ENCODE data around the gene TTLL5.
A peak's percentile ranks its signal among the peaks of the same experiment; 100 is the strongest.

TTLL5 gene

GRCh38 chr14:75969891-75970290, 308.8 kb downstream of the TTLL5 start:
- no peak for DNase-seq (ENCODE audit: low spot score)

DNA sequence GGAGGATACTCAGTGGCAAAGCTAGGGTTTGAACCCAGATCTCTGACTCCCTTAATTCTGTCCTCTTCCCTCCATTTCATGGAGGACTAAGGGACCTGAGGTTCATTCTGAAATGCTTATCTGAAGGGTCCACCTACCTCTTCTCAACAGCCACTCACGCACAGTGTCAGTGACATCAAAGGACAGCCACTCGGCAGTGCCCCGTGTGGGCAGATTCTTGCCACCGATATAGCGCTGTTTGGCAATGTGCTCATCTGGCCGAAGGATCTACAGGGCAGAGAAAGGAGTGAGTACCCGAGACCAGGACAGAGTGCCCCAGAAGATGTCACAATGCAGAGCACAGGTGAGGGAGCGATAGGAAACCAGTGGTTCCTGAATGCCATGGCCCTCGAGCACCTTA, 309.9 kb downstream of the TTLL5 start:
- no peak for DNase-seq (ENCODE audit: low spot score)

- DNase-seq (ENCODE audit: low spot score): no peak
Observed at GRCh38 chr14:75971509-75971908, 310.5 kb downstream of the TTLL5 start.

GRCh38 chr14:75972801-75973421, 311.9 kb downstream of the TTLL5 start:
- no peak for DNase-seq (ENCODE audit: low spot score)

GRCh38 chr14:75976826-75977581, 316.0 kb downstream of the TTLL5 start:
- DNase-seq (ENCODE audit: low spot score): no peak

DNA sequence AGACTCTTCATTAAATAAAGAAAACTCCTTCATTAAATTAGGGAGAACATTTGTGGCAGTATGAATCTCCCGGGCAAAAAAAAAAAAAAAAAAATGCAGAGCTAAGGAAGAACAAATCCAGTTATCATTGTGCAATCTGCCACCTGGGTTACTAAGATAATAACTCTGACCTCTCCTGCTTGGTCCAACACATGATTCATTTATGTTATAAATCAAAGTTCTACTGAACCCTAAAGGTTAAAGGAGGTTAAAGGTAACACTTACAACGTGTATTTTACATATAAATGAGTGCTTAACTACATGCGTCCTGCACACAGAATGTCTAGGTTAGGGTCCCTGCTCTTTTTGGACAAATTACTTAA, 316.5 kb downstream of the TTLL5 start:
- no peak for DNase-seq (ENCODE audit: low spot score)

DNA sequence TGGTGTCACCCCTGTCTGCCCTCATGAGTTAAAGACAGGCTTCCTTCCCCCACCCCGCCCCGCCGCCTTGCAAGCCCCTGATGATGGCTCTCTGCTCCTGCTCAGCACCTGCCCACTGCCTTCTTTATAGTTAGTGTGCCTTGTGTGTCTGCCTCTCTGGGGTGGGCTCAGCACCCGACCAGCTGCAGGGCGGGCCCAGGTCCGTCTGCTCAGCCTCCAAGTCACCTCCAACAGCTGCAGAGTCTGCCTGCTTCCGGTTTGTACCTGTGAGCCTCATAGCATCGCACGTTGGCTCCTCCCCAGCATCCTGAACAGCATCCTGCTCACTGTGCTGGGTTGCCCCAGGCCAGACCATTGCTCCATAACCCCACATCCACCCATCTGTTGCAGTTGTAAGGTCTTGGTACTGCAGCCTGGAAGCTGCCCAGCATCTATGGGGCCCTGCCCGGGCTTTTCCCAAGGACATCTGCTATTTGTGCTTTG, 317.2 kb downstream of the TTLL5 start:
- DNase-seq (ENCODE audit: low spot score): no peak

GRCh38 chr14:75979071-75979571, 318.1 kb downstream of the TTLL5 start:
- DNase-seq (ENCODE audit: low spot score): peak; percentile 33

- DNase-seq (ENCODE audit: low spot score): no peak
Observed at GRCh38 chr14:75979648-75980565, 318.9 kb downstream of the TTLL5 start.

- DNase-seq (ENCODE audit: low spot score): no peak
Observed at GRCh38 chr14:75980856-75981255, 319.8 kb downstream of the TTLL5 start.

DNA sequence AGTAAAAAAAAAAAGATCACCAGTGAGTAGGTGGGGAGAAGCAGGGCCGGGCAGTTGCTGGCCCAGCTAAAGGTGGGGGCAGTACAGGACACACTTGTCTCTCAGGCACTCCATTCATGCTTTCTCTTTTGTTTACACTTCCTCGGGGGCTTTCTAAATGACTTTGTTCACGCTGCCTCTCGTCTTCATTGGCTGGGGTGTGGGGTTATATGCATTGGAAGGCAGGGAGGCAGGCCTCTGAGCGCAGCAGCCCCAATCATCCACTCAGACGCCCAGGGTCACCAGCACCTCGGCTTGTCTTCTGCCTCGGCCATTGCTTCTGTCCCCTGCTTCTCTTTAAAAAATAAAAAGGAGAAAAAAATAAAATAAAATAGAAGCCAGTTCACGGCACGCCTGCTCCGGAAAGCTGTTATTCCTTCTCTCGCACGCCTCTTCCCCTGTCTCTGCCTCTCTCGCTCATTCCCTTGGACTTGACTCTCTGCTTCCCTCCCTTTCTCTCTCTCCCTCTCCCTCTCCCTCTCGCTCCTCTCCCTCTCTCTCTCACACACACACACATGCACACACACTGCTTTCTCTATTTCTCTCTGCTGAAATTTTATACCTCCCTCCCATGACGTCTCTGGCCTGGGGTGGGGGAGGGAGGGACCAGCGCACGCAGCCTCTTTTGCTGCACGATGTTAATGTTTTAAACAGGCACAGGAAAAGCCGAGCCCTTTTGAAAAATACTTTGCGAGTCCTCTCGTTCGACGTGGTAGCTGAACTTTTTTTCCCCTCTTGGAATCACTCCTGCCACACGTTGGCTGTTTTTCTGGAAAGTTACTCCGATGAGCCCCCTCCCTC, 320.6 kb downstream of the TTLL5 start, which contains the start of gene TGFB3:
Gene TGFB3, minus strand, starts transcription at position 570 of the 840 bp plus-strand sequence. CDS start 1,102 bp downstream, outside the sequence.
- peak; percentile 81 for DNase-seq (ENCODE audit: low spot score)

- peak; percentile 55 for DNase-seq (ENCODE audit: low spot score)
Observed at GRCh38 chr14:75982266-75983018, 321.4 kb downstream of the TTLL5 start.

DNA sequence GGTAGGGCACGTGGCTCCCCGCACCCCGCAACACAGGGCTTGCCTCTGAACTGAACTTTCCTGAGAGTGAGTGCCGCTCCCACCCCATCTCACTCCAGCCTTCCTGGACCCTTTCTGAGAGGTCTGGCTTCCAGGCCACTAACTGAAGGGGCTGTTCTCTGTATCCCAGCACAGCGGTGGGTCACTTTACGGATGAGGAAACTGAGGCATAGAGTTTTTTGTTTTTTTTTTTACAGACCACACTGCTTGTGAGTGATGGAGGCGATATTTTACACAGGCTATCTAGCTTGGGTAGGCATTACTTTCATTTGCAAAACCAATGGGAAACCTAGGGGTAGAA, 321.9 kb downstream of the TTLL5 start:
- DNase-seq (ENCODE audit: low spot score): no peak

DNA sequence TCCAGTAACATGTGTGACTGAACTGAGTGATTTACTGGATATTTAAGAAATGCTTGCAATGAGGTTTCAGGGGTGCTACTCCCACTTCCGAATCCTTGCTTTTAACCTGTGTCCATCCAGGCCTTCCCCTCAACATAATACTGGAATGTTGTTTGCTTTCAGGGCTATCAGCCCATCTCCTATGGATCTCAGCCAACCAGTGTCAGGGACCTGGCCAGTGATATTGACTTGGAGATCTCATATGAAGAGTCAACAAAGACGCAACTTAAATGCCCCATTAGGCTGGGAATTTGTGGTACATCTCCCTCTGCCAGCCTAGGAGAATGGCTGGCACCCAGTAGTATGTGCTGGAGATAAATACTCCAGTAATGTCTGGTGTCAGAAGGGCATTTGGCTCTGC, 323.6 kb downstream of the TTLL5 start:
- no peak for DNase-seq (ENCODE audit: low spot score)

DNA sequence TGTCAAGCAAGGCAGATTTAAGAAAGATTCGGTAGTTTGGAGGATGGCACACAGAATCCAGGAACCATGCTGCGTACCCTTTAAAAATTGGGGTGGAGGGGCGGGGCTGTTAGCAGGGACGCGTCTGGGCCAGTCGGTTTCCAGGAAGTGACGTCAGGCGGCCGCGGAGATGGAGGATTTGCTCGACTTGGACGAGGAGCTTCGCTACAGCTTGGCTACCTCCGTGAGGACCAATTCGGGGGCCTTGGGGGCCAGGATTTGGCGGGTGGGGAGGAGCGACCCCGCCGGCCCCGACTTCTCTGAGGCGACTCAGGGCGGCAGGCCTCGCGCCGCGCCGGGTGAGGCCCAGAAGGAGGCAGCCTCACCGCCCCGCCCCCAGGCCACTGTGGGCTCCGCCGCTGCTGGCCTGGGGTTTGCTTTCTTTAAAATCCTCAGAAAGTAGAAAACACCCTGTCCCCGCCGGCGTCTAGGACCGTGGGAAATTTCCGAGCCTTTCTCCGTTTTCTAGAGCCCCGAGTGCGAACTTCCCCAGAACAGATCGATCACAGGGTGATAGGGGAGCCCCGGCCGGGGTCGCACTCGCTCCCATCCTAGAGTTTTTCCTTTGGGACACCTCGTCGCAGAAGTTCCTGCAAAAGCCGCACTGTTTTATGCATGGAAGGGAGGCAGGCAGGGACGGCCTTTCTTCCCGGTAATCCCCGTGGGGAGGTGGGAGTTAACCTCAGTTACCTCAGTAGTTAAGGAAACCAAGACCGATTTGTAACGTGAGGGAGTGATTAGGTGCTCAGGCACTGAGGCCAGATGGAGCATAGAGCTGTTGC, 324.8 kb downstream of the TTLL5 start, which contains the start of gene IFT43:
Gene IFT43, plus strand, starts transcription at position 146 of the 821 bp plus-strand sequence. Its CDS starts 24 bp downstream, at position 170.
- DNase-seq (ENCODE audit: low spot score): peak; percentile 59

DNA sequence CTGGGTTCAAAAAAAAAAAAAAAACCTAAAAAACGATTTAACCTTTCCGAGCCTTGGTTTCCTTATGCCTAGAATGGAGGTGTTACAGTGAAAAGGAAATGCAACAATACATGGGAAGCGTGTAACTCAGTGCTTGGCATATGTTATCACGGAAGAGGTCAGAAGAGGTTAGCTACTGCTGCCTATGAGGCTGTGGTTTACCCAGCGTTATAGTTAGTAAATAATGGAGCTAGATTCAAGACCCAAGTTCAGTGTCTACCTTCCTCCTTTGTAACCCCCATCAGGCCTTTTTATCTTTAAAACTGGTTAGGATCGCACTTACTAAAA, 325.4 kb downstream of the TTLL5 start:
- no peak for DNase-seq (ENCODE audit: low spot score)

GRCh38 chr14:75987201-75987970, 326.3 kb downstream of the TTLL5 start:
- DNase-seq (ENCODE audit: low spot score): no peak

GRCh38 chr14:75989134-75989533, 328.1 kb downstream of the TTLL5 start:
- DNase-seq (ENCODE audit: low spot score): no peak

GRCh38 chr14:75990297-75990696, 329.3 kb downstream of the TTLL5 start:
- DNase-seq (ENCODE audit: low spot score): no peak
